ENCODE data around the gene SPAG17.

GRCh38 chr1:118184739-118185083, 317 bp downstream of the SPAG17 start:
- no peak for TF ChIP-seq EZH2 (IDR thresholded peaks at IDR 0.05; ENCODE audit: borderline replicate concordance, low read depth, low read length, severe bottlenecking)
- TF ChIP-seq, protein P1, sequence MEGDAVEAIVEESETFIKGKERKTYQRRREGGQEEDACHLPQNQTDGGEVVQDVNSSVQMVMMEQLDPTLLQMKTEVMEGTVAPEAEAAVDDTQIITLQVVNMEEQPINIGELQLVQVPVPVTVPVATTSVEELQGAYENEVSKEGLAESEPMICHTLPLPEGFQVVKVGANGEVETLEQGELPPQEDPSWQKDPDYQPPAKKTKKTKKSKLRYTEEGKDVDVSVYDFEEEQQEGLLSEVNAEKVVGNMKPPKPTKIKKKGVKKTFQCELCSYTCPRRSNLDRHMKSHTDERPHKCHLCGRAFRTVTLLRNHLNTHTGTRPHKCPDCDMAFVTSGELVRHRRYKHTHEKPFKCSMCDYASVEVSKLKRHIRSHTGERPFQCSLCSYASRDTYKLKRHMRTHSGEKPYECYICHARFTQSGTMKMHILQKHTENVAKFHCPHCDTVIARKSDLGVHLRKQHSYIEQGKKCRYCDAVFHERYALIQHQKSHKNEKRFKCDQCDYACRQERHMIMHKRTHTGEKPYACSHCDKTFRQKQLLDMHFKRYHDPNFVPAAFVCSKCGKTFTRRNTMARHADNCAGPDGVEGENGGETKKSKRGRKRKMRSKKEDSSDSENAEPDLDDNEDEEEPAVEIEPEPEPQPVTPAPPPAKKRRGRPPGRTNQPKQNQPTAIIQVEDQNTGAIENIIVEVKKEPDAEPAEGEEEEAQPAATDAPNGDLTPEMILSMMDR (IDR thresholded peaks at IDR 0.05; ENCODE audit: borderline replicate concordance, extremely low read depth, low read length, poor library complexity, severe bottlenecking), result no peak
